CD4-positive, alpha-beta T cell treated with Interferon gamma for 1 hour (primary cell): ENCODE measurements around the gene RAPGEF2.
"Not testable (repeated sequence)": the region's sequence is repeated elsewhere in the genome, so short reads cannot be mapped to it uniquely, and the experiment has no call there.

Experiments
- DNase-seq: peaks from one replicate; pipeline ENCODE4 v3.0.0-alpha.2; 2020

Gene RAPGEF2

DNA sequence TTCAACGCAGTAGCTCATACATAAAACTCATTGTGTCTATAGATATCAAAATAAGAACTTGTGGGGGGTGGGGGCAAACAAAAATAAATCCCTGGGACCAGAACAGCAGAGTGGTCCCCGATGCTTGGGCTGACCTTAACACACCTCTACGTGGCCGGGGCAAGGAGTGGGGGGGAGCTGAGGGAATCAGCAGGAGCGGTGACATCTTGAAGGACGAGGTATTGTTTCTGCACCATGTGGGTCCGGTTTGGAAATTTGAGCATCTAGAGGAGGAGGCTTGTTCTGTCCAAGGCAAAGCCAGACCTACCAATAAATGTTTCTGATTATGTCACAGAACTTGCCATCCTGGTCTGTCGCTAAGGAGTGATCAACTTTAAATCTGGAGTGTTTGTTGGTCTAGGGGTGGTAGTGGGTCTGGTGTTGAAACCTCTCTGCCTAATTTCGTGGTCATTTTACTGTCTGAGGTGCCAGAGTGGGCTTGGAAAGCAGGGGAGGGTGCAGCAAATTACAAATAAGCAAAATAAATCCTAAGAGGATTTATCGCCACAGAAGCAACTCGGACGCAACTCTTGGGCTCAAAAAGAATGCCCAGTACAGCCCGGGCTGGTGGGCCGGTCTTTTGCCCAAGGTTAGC lies 774 bp upstream of the RAPGEF2 start:
- no peak for DNase-seq

DNA sequence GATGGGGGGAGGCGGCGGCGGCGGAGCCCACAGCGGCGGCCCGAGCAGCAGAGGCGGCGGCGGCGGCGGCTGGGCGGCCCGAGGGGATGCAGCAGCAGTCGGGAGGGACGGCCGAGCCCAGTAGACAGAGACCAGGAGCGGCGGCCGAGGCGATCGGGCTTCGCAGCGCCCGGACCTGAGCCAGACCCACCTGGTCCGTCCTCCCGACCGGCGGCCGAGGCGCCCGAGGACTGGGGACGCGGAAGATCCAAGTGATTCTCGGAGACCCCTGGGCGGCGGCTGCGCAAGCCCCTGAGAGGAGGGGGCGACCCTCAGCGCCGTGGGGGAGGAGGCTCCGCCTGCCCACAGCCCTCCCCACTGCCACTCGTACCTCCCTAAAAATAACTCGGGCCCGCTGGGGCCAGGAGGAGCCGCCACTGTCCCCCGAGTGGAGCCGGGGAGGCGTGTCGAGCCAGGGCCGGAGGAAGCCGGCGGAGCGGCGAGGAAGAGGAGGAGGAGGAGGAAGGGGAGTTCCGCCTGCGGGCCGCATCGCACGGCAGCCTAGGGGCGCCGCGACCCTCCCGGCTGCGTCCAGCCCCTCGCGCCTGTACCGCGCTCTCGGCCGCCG lies 608 bp downstream of the RAPGEF2 start:
- DNase-seq: peak; percentile 20

GRCh38 chr4:159104694-159105414 lies 2.0 kb downstream of the RAPGEF2 start:
- DNase-seq: no peak

DNA sequence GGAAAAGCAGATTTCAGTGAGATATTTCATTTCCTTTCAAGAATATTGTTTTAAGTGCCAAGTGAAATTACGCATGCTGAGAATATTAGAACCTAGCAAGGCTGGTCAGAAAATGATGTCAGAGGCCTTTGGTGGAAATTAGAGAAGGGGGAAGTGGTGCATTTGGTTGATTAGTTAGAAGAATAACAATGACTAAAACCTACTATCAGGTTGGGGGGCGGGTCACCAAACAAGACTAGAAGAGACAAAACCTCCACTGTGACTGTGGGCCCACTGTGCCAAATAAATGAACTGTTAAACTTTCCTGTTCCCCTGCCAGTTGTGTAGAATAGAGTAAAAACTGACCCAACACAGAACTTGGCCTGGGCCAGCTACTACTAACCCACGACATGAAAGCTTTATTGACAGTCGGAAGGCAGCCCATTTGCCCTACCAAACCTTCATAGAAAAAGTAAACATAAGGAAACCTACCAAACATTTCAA lies 2.9 kb downstream of the RAPGEF2 start:
- DNase-seq: no peak

DNA sequence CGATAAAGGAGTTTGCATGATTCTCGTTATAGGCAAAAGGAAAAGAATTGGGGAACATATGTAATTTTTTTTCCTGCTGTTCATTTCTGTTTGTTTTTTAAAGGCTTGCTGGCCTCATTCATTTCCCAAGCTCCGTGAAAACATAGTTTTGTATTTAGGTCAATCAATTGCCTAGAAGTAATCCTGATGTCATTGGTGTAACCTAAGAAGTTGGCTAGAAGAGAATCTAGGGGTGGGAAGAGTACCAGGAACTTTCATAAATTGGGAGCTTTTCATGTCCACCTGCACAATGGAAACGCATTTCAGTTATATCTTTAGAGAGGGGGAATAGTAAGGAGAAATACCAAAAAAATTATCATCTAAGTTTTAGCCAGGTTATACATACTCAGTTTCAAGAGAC lies 3.8 kb downstream of the RAPGEF2 start:
- no peak for DNase-seq

- DNase-seq: no peak
Observed at GRCh38 chr4:159107203-159107925, 4.5 kb downstream of the RAPGEF2 start.

DNA sequence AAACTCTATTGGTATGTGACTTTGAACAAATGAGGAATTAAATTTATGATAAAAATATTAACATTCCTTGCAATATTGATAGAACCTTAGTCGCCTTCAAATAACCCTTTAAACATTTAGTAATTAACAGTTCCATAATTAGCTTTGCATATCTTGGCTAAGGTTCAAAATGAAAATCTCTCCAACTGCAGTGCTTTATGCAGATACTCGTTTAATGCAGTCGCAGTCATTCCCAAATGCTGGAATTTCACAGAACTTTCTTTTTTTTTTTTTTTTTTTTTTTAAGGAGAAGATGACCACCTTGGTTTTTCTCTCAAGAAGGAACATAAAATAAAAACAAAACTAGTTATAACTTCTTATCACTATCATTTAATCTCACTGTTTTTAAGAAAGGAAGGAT lies 5.2 kb downstream of the RAPGEF2 start:
- DNase-seq: no peak

GRCh38 chr4:159110961-159111360 lies 8.1 kb downstream of the RAPGEF2 start:
- no peak for DNase-seq

GRCh38 chr4:159111416-159111815 lies 8.5 kb downstream of the RAPGEF2 start:
- no peak for DNase-seq

DNA sequence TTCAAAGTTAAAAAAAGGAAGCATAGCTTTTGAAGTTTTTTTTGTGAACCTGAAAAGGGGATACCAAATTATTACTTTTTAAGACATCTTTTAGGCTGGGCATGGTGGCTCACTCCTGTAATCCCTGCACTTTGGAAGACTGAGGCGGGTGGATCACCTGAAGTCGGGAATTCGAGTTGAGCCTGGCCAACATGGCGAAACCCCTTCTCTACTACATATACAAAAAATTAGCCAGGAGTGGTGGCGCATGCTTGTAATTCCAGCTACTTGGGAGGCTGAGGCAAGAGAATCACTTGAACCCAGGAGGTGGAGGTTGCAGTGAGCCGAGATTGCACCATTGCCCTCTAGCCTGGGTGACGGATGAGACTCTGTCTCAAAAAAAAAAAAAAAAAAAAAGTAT lies 10.5 kb downstream of the RAPGEF2 start:
- not testable (repeated sequence) for DNase-seq

DNA sequence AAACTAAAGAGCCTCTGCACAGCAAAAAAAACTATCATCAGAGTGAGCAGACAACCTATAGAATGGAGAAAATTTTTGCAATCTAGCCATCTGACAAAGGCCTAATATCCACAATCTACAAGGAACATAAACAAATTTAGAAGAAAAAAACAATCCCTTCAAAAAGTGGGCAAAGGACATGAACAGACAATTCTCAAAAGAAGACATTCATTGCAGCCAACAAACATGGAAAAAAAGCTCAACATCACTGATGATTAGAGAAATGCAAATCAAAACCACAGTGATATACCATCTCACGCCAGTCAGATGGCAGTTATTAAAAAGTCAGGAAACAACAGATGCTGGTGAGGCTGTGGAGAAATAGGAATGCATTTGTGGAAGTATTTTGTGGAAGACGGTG lies 13.2 kb downstream of the RAPGEF2 start:
- not testable (repeated sequence) for DNase-seq

- not testable (repeated sequence) for DNase-seq
Observed at GRCh38 chr4:159116693-159117092, 13.8 kb downstream of the RAPGEF2 start.

- DNase-seq: no peak
Observed at GRCh38 chr4:159117564-159117963, 14.7 kb downstream of the RAPGEF2 start.

GRCh38 chr4:159117968-159118367 lies 15.1 kb downstream of the RAPGEF2 start:
- no peak for DNase-seq

GRCh38 chr4:159121371-159121770 lies 18.5 kb downstream of the RAPGEF2 start:
- no peak for DNase-seq

- DNase-seq: no peak
Observed at GRCh38 chr4:159126716-159127115, 23.8 kb downstream of the RAPGEF2 start.

GRCh38 chr4:159127745-159128518 lies 25.1 kb downstream of the RAPGEF2 start:
- no peak for DNase-seq

GRCh38 chr4:159129814-159130550 lies 27.1 kb downstream of the RAPGEF2 start:
- no peak for DNase-seq

GRCh38 chr4:159131564-159131963 lies 28.7 kb downstream of the RAPGEF2 start:
- DNase-seq: no peak

DNA sequence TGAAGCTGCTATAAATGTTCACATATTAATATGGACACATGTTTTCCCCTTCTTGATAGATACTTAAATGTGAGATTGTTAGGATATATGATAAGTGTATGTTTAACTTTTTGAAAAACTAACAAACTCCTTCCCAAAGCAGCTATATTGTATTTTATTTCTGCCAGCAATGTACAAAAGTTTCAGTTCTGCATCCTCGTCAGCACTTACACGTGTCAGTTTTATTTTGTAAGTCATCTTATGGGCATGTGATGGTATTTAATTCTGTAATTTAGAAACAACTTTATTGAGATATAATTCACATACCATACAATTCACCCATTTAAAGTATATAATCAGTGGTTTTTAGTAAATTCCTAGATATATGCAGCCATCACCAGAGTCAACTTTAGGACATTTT lies 31.6 kb downstream of the RAPGEF2 start:
- no peak for DNase-seq

DNA sequence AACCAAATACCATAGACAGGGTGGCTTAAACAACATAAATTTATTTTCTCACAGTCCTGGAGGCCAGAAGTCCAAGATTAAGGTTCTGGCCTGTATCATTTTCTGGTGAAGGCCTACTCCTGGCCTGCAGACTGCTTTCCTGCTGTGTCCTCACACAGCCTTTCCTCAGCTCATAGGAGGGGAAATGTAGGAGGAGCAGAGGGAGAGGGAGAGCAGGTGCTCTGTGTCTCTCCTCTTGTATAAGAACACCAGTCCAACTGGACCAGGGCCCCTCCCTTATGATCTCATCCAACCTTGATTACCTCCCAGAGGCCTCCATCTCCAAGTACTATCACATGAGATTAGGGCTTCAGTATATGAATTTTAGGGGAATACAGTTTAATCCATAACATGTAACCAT lies 34.3 kb downstream of the RAPGEF2 start:
- DNase-seq: no peak

GRCh38 chr4:159138436-159138835 lies 35.6 kb downstream of the RAPGEF2 start:
- no peak for DNase-seq
